GM19240 (cell line): Measurements from ENCODE around the gene HMGCL.
"Not testable (repeated sequence)": the region's sequence is repeated elsewhere in the genome, so short reads cannot be mapped to it uniquely, and the experiment has no call there.

ENCODE experiments used
- DNase-seq: peaks from one replicate; pipeline ENCODE4 v3.0.0; 2011; ENCODE audit warnings: low spot score; ENCODE audit not compliant: insufficient read length

HMGCL gene

GRCh38 chr1:23799570-23800399 is 25.4 kb downstream of the HMGCL start:
- DNase-seq: peak; percentile 33

DNA sequence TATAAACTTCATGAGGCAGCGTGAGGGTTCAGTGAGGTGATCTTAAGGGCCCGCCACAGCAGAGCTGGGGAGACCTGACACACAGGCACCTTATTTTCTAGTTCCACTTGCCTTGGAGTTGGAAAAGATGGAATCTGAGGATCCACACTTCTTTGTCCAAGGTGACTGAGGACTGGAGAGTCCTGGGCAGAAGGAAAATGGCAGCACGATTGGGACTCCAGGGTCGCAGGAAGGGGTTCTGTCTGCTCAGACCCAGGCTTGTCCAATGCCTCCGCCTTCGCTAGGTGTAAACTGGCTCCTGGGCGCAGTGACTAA is 26.0 kb downstream of the HMGCL start:
- no peak for DNase-seq

GRCh38 chr1:23798662-23799142 is 26.5 kb downstream of the HMGCL start:
- no peak for DNase-seq

DNA sequence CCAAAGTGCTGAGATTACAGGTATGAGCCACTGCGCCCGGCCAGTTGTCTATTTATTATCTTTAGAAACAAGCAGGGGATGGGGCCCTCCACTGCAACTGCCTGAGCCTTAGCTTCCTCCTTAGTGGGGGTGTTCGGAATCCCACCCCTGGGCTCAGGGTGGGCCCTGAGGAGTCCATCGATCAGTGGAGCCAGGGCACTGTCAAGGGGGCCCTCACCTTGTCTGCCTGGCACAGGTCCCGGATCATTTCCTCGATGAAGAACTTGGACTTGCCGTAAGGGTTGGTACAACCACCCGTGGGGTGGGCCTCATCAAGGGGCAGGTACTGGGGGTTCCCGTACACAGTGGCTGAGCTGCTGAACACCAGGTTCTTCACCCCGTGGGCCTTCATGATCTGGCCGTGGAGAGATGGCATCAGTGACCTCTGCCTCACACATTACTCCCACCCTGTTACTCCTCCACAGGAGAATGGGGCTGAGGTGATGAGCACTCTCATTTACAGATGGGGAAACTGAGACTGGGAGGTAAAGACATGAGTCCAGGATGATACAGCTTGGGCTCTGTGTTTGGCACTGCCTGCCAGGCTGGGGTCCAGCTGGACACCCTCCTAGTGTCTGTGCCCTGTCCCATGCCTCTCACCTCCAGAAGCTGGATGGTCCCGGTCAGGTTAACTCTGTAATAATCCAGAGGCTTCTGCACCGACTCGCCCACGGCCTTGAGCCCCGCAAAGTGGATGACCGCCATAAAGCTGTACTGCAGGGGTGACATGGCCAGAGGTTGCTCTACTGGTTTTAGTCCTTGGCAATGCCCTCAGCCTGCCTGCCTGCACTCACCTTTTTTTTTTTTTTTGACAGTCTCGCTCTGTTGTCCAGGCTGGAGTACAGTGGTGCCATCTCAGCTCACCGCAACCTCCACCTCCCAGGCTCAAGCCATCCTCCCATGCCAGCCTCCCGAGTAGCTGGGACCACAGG is 27.5 kb downstream of the HMGCL start:
- DNase-seq: no peak

DNA sequence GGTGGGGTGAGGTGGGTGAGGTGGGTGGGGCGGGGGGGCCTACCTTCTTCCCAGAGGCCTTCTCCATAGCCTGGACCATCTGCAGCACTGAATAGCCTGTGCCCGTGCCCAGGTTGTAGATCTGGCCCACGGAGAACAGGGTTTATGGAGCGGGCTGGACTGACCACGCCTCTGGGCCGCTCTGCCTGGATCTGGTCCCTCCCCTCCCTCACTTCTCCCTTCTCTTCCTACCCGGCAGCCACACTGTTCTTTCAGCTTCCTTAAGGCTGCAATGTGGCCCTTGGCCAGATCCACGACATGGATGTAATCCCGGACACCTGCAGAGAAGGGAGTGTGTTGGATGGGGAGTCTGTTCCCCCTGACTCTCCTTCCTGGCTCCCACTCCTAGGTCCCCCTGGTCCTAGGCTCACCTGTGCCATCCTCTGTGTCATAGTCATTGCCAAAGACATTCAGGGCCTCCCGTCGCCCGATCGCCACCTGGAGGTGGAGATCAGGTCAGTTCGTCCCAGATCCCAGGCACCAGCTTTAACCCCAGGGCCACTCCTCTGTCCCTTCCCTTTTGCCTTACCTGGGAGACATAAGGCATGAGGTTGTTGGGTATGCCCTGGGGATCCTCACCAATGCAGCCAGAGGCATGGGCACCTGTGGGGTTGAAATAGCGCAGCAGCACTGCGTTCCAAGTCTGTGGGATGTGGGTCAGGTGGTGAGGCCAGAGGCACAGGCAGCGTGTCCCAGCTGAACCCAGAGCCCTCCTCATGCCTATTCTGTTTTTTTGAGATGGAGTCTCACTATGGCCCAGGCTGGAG is 28.6 kb downstream of the HMGCL start:
- no peak for DNase-seq

DNA sequence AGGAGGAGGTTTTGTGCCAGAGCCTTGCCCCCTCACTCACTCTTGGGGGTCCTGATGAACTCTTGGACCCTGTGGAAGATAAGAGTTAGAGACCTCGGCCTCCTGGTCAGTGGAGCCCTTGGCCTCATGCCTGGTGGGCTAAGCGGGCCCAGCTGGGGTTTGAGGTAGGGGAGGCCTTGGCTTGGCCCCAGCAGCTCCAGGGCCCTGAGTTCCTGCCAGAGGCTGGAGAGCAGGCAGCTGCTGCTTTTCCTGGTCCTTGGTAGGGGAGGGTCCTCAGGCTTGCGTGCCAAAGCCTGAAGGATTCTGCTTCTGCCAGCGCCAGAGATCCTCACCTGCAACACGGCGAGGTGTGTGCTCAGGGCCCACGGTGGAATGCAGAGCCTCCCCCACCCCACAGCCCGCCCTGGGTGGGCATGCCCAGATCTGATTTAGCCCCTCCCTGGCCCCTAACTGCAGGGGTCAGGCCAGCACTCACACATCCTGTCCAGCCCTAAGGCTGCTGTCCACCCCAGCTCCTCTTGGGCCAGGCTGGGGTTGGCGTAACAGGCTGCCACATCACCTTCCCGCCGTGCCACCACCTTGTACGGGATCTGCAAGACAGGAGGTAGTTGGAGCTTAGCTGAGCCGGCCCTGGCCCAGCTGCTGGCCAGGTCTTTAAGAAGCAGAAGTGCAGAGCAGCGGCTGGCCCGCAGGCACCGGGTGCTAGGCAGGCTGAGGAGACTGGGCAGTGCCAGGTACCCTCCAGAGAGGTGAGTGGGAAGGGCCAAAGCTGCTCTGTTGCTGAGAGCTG is 29.4 kb downstream of the HMGCL start:
- no peak for DNase-seq

- DNase-seq: not testable (repeated sequence)
These were observed 30.5 kb downstream of the HMGCL start for GRCh38 chr1:23794732-23795182.

GRCh38 chr1:23793861-23794731 is 31.1 kb downstream of the HMGCL start:
- no peak for DNase-seq

DNA sequence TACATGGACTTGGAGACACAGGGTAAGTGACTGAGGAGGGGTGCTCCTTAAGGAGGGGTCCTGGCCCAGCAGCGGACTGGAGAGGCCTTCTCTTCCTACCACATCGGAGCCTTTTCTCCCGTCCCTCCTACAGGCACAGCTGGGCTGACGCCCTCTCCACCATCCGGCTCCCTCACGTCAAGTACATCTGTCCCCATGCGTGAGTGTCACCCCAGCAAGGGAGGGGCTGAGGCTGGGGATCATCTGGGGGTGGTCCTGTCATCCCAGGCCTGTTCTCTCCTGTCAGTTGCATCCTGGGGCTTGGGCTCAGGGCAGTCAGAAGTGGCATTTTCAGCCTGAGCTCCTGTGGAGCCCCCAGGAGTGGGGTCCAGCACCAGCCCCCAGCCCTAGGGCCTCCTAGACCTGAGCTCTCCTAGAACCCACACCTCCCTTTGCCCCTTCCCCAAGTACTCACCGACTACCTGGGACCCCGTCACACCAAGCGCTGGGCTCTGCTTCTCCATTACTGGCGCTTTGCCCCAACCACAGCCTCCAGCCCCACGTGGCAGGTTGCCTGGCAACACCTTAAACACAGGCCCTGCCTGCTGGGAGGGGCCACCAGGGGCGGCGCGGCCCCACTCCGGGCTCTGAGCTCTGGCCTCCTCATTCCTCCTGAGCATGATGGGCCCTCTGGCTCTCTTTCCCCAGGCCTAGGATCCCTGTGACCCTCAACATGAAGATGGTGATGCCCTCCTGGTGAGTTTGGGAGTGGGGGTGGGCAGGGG is 32.0 kb downstream of the HMGCL start:
- no peak for DNase-seq

- no peak for DNase-seq
These were observed 32.9 kb downstream of the HMGCL start for GRCh38 chr1:23792151-23792945.

DNA sequence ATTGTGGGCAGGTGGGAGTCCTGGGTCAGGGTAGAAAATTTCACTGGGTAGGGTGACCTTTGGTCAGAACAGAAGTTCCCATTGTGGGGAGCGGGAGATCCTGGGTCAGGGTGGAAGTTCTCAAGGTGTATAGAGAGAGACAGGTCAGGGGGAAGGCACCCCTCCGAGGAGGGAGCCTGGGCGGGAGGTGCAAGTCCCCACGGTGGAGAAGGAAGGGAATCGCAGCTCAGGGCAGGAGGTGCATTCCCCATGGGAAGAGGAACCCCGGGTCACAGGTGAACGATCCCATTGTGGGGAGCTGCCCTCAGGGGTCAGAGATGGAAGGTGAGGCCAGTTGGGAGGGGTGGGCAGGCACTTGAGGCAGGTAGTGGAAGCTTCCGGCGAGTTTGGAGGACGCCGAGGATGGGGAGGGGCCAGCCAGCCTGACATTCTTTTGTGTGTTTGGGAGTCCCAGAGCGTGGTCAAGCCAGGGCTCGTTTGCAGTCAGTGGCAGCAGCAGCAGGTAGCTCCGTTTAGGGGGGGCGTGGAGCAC is 33.6 kb downstream of the HMGCL start:
- no peak for DNase-seq

DNA sequence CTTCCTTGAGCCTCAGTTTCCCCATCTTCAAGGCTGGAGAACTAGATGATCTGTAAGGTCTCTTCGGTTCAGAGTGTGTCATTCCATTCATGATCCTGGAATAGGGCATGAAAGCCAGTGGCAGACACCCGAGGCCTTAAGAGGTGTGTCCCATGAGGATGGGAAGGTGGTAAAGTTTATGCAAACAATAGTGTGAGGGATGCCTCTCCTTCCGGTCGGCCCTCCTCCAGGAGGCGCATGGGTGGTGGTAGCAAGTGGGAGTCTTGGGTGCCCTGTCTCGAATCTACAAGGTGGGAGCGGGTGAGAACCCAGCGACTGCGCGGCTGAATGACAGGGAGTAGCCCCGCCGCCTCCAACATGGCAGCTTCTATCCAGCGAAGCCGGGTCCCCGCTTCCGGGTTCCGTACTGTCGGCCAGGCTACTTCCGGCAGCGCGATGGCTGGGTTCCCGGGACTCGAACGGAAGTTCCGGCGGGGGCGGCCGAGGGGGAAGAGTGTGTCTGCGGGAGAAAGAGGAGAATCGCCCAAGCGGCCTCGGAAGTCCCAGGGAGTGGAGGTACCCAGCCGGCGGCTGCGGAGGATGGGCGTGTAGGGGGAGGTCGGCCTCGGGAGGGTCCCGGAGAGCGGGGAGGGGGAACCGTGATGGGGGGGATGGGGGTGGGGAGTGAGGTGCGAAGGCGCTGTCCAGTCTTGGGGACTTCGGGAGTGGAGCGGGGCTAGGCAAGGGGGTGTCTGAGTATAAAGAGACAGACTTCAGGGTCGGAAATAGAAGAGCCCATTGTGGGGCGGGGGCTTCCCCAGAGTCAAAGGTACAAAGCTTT is 34.3 kb downstream of the HMGCL start, which contains the start of gene LYPLA2:
TSS of gene LYPLA2 (plus strand) at position 450 of the 820 bp plus-strand sequence. CDS start 1,538 bp downstream, outside the sequence.
- DNase-seq: peak; percentile 94

GRCh38 chr1:23788695-23789094 is 36.5 kb downstream of the HMGCL start:
- DNase-seq: no peak

DNA sequence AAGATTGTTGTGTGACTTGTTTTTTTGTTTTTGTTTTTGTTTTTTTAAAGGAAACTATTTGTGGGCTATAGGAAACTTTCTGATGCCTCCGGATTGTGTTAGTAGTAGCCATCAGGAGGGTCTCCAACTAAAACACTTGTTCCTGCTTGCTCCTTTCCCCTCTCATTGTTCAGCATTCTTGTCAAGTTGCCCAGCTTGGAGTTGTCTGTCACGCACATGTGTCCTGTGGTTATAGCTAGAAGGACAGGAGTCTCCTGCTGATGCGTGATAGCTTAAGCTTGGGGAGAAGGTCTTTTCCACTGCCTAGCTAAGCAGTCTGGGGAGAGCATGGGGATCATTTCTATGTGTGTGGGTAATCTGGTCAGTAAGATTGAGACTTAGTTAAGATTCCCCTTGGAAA is 37.5 kb downstream of the HMGCL start:
- no peak for DNase-seq

- no peak for DNase-seq
These were observed 40.4 kb downstream of the HMGCL start for GRCh38 chr1:23784846-23785245.

DNA sequence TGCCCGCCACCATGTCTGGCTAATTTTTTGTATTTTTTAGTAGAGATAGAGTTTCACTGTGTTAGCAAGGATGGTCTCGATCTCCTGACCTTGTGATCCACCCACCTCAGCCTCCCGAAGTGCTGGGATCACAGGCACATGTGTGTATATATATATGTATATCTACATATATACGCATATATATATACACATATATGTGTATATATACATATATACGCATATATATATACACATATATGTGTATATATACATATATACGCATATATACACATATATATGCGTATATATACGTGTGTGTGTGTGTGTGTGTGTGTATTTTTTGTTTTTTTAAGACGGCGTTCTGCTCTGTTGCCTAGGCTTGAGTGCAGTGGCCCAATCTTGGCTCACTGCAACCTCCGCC is 42.1 kb downstream of the HMGCL start:
- DNase-seq: not testable (repeated sequence)
